Hematopoietic multipotent progenitor cell treated with erythropoietin and hydrocortisone succinate and interleukin-3 and kit ligand, for 17 days (in vitro differentiated cells): ENCODE data around the gene PCDHA11.
"Not testable (repeated sequence)": the region's sequence is repeated elsewhere in the genome, so short reads cannot be mapped to it uniquely, and the experiment has no call there.

Source experiments
- DNase-seq: peaks from one replicate; pipeline ENCODE4 v3.0.0-alpha.2; 2015; ENCODE audit warnings: low spot score

Gene PCDHA11

GRCh38 chr5:140868721-140869554 is at the start of gene PCDHA11:
TSS of gene PCDHA11 (plus strand) at chr5:140868957. CDS start at chr5:140869104, 147 bp downstream.
- no peak for DNase-seq

- DNase-seq = no peak
Observed at GRCh38 chr5:140821375-140822280, 47.1 kb upstream of the PCDHA11 start, which contains the start of gene PCDHA5. TSS of gene PCDHA5 (plus strand) at chr5:140821613.

- no peak for DNase-seq
Observed at GRCh38 chr5:140822281-140822629, 46.5 kb upstream of the PCDHA11 start.

GRCh38 chr5:140822969-140823368 is 45.8 kb upstream of the PCDHA11 start:
- not testable (repeated sequence) for DNase-seq

GRCh38 chr5:140823475-140823874 is 45.3 kb upstream of the PCDHA11 start:
- no peak for DNase-seq

GRCh38 chr5:140827704-140828361 is 40.9 kb upstream of the PCDHA11 start, which contains the start of gene PCDHA6:
TSS of gene PCDHA6 (plus strand) at chr5:140827960. CDS start at chr5:140828092, 132 bp downstream.
- no peak for DNase-seq

- DNase-seq = no peak
Observed at GRCh38 chr5:140828362-140828737, 40.4 kb upstream of the PCDHA11 start.

GRCh38 chr5:140829511-140830501 is 39.0 kb upstream of the PCDHA11 start:
- DNase-seq = not testable (repeated sequence)

GRCh38 chr5:140833993-140834392 is 34.8 kb upstream of the PCDHA11 start, which contains the start of gene PCDHA7:
TSS of gene PCDHA7 (plus strand) at chr5:140834269. CDS start at chr5:140834384, 115 bp downstream.
- DNase-seq = no peak

- not testable (repeated sequence) for DNase-seq
Observed at GRCh38 chr5:140834439-140835008, 34.2 kb upstream of the PCDHA11 start.

GRCh38 chr5:140835622-140836510 is 32.9 kb upstream of the PCDHA11 start:
- DNase-seq = no peak

GRCh38 chr5:140840978-140841962 is 27.5 kb upstream of the PCDHA11 start, which contains the start of gene PCDHA8:
TSS of gene PCDHA8 (plus strand) at chr5:140841187. CDS start at chr5:140841322, 135 bp downstream.
- DNase-seq = no peak

- no peak for DNase-seq
Observed at GRCh38 chr5:140842798-140843733, 25.7 kb upstream of the PCDHA11 start.

- not testable (repeated sequence) for DNase-seq
Observed at GRCh38 chr5:140848139-140849102, 20.3 kb upstream of the PCDHA11 start, which contains the start of gene PCDHA9. TSS of gene PCDHA9 (plus strand) at chr5:140848382. CDS start at chr5:140848496, 114 bp downstream.

GRCh38 chr5:140849831-140850634 is 18.7 kb upstream of the PCDHA11 start:
- not testable (repeated sequence) for DNase-seq
